ENCODE measurements around the gene PPP1R13B.

PPP1R13B gene

GRCh38 chr14:103770902-103771301, 76.5 kb downstream of the PPP1R13B start:
- TF ChIP-seq, protein P1, sequence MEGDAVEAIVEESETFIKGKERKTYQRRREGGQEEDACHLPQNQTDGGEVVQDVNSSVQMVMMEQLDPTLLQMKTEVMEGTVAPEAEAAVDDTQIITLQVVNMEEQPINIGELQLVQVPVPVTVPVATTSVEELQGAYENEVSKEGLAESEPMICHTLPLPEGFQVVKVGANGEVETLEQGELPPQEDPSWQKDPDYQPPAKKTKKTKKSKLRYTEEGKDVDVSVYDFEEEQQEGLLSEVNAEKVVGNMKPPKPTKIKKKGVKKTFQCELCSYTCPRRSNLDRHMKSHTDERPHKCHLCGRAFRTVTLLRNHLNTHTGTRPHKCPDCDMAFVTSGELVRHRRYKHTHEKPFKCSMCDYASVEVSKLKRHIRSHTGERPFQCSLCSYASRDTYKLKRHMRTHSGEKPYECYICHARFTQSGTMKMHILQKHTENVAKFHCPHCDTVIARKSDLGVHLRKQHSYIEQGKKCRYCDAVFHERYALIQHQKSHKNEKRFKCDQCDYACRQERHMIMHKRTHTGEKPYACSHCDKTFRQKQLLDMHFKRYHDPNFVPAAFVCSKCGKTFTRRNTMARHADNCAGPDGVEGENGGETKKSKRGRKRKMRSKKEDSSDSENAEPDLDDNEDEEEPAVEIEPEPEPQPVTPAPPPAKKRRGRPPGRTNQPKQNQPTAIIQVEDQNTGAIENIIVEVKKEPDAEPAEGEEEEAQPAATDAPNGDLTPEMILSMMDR (IDR thresholded peaks at IDR 0.05; ENCODE audit: low read depth, low read length): no peak
- H3K4me3 ChIP-seq (replicated peaks in 1 of 2; ENCODE audit: low read depth in 2 of 2, low read length in 2 of 2): no peak overlapping the region
- no peak for DNase-seq (ENCODE audit: low read depth in 2 of 2)

- DNase-seq (ENCODE audit: low read depth in 2 of 2): no peak
- TF ChIP-seq, protein P1 (IDR thresholded peaks at IDR 0.05; ENCODE audit: low read depth, low read length): no peak
These were observed 76.9 kb downstream of the PPP1R13B start for GRCh38 chr14:103770500-103770899.

DNA sequence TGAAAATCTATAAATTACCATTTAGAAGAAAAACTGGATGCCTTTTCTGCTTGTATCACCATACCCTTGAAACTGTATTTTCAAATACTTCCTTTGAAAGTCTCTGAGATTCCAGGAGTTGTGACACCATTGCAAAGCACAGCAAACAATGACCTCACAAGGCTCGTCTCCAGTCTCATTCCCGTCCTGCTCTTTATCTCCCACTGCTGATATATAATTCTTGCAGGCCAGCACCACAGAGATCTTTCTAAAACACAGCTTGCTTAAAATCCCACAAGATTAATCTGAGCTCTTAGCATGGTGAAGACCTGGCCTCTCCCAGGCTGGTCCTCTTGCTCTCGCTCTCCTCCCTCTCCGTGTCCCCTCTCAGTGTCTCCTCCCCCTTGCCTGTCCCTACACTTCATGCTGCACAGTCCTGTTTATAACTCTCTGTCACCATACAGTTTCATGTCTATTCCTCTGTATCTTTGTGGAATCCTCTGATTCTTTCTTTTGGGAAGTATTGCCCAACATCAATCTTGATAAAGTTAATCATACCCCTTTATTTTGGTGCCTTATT, 80.0 kb downstream of the PPP1R13B start:
- no peak overlapping the region for H3K4me3 ChIP-seq (replicated peaks in 1 of 2; ENCODE audit: low read depth in 2 of 2, low read length in 2 of 2)
- DNase-seq (ENCODE audit: low read depth in 2 of 2): peak in 1 of 2 donors; percentile 37
- TF ChIP-seq, protein P1 (IDR thresholded peaks at IDR 0.05; ENCODE audit: low read depth, low read length): no peak

More at GRCh38 chr14:103770500-103770899, 76.9 kb downstream of the PPP1R13B start:
- no peak overlapping the region for H3K4me3 ChIP-seq (replicated peaks in 1 of 2; ENCODE audit: low read depth in 2 of 2, low read length in 2 of 2)

GRCh38 chr14:103765526-103765925, 81.8 kb downstream of the PPP1R13B start:
- TF ChIP-seq, protein P1 (IDR thresholded peaks at IDR 0.05; ENCODE audit: low read depth, low read length): no peak
- no peak overlapping the region for H3K4me3 ChIP-seq (replicated peaks in 1 of 2; ENCODE audit: low read depth in 2 of 2, low read length in 2 of 2)
- DNase-seq (ENCODE audit: low read depth in 2 of 2): no peak

- TF ChIP-seq, protein P1 (IDR thresholded peaks at IDR 0.05; ENCODE audit: low read depth, low read length): no peak
- no peak for DNase-seq (ENCODE audit: low read depth in 2 of 2)
- no peak overlapping the region for H3K4me3 ChIP-seq (replicated peaks in 1 of 2; ENCODE audit: low read depth in 2 of 2, low read length in 2 of 2)
These were observed 83.5 kb downstream of the PPP1R13B start for GRCh38 chr14:103763730-103764488.

DNA sequence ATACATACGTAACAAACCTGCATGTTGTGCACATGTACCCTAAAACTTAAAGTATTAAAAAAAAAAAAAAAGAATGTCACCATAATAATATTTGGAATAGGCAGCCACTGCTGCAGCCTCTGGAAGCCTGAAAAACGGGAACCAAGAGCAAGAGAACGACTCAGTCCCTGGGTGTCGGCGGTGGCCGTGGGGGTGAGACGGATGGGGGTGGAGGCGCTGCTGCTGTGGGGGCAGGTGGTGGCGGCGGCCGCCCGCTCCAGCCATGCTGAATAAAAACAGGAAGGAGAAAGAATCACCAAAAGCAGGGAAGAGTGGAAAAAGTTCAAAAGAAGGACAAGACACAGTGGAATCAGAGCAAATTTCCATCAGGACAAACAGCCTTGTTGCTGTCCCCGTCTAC, 84.8 kb downstream of the PPP1R13B start:
- no peak overlapping the region for H3K4me3 ChIP-seq (replicated peaks in 1 of 2; ENCODE audit: low read depth in 2 of 2, low read length in 2 of 2)
- TF ChIP-seq, protein P1 (IDR thresholded peaks at IDR 0.05; ENCODE audit: low read depth, low read length): no peak
- no peak for DNase-seq (ENCODE audit: low read depth in 2 of 2)
